Measurements from ENCODE around the gene TBATA.

DNA sequence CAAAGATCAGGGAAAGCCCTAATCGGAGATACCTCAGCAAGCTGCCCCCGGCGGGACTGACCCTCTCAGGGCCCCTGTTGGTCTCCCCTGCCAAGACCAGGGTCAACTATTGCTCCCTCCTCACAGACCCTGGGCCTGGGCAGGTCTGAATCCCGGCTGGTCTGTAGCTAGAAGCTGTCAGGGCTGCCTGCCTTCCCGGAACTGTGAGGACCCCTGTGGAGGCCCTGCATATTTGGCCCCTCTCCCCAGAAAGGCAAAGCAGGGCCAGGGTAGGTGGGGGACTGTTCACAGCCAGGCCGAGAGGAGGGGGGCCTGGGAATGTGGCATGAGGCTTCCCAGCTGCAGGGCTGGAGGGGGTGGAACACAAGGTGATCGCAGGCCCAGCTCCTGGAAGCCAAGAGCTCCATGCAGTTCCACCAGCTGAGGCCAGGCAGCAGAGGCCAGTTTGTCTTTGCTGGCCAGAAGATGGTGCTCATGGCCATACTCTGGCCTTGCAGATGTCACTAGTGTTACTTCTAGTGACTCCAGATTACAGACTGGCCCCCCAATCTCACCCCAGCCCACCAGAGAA lies 24.1 kb downstream of the TBATA start:
- TF ChIP-seq, protein P1, sequence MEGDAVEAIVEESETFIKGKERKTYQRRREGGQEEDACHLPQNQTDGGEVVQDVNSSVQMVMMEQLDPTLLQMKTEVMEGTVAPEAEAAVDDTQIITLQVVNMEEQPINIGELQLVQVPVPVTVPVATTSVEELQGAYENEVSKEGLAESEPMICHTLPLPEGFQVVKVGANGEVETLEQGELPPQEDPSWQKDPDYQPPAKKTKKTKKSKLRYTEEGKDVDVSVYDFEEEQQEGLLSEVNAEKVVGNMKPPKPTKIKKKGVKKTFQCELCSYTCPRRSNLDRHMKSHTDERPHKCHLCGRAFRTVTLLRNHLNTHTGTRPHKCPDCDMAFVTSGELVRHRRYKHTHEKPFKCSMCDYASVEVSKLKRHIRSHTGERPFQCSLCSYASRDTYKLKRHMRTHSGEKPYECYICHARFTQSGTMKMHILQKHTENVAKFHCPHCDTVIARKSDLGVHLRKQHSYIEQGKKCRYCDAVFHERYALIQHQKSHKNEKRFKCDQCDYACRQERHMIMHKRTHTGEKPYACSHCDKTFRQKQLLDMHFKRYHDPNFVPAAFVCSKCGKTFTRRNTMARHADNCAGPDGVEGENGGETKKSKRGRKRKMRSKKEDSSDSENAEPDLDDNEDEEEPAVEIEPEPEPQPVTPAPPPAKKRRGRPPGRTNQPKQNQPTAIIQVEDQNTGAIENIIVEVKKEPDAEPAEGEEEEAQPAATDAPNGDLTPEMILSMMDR (optimal IDR thresholded peaks at IDR 0.05 in 1 of 3, IDR thresholded peaks at IDR 0.05 in 1 of 3, conservative IDR thresholded peaks at IDR 0.05 in 1 of 3; ENCODE audit: extremely low read depth in 1 of 3, insufficient read depth in 2 of 3, low read length in 3 of 3): peak in 2 of 3 experiments; percentile 31 to 47
- TF ChIP-seq EZH2 (IDR thresholded peaks at IDR 0.05; ENCODE audit: low read length): no peak
